AG04449 (cell line): Measurements from ENCODE around the gene SDHAF3.

Experiments used
- CTCF ChIA-PET: fragments of 350-600 bp; formaldehyde crosslinking; extraction: SDS; loops from one replicate; lab custom pipeline; 2021; ENCODE audit warnings: antibody characterized with exemption; lab: Yijun Ruan, JAX
- POLR2A ChIA-PET: fragments of 400-600, 350-600 bp; formaldehyde crosslinking; extraction: SDS; loops from one replicate; lab custom pipeline; 2020; ENCODE audit warnings: antibody characterized with exemption, inconsistent platforms; lab: Yijun Ruan, JAX
- DNase-seq: peaks from one replicate; pipeline ENCODE4 v3.0.0-alpha.2; 2010; ENCODE audit warnings: low read depth, low spot score
- H3K4me3 ChIP-seq: 2 replicates; pipeline ENCODE4 v1.5.1; 2011; ENCODE audit warnings: low read depth, mild to moderate bottlenecking, control low read depth, low read length
- TF ChIP-seq, protein P1 (sequence below): IDR thresholded peaks from one replicate; pipeline ENCODE4 v1.5.1; 2011; ENCODE audit warnings: mild to moderate bottlenecking, moderate library complexity, low read length, control low read depth, inconsistent platforms; ENCODE audit not compliant: insufficient read depth; ENCODE audit errors: missing control alignments

SDHAF3 gene

DNA sequence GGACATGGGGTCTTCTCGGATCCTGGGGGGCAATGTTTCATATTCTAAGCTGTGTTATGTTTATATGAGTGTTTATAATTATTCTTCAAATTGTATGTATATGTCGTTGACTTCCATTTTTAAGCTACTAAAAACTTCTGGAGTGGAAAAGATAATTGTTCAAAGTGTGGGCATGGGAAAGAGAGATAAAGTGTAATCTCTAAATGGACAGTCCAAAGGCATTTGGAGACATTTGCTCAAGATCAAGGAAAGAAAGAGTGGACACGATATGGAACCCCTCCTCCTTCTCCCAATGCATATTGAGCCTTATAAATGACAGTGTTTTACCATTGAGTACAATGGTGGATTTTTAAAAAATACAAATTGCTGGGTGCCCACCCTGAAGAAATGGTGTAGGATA lies 81.1 kb downstream of the SDHAF3 start:
- CTCF ChIA-PET, result interaction anchor here (1.2 kb wide), 1 partner anchor 19 kb away, joined by 3 read pairs; no protein-coding TSS in a partner anchor
- H3K4me3 ChIP-seq, result no peak overlapping the region
- TF ChIP-seq, protein P1, sequence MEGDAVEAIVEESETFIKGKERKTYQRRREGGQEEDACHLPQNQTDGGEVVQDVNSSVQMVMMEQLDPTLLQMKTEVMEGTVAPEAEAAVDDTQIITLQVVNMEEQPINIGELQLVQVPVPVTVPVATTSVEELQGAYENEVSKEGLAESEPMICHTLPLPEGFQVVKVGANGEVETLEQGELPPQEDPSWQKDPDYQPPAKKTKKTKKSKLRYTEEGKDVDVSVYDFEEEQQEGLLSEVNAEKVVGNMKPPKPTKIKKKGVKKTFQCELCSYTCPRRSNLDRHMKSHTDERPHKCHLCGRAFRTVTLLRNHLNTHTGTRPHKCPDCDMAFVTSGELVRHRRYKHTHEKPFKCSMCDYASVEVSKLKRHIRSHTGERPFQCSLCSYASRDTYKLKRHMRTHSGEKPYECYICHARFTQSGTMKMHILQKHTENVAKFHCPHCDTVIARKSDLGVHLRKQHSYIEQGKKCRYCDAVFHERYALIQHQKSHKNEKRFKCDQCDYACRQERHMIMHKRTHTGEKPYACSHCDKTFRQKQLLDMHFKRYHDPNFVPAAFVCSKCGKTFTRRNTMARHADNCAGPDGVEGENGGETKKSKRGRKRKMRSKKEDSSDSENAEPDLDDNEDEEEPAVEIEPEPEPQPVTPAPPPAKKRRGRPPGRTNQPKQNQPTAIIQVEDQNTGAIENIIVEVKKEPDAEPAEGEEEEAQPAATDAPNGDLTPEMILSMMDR, result no peak
- no peak for DNase-seq
- POLR2A ChIA-PET, result no interaction called here

DNA sequence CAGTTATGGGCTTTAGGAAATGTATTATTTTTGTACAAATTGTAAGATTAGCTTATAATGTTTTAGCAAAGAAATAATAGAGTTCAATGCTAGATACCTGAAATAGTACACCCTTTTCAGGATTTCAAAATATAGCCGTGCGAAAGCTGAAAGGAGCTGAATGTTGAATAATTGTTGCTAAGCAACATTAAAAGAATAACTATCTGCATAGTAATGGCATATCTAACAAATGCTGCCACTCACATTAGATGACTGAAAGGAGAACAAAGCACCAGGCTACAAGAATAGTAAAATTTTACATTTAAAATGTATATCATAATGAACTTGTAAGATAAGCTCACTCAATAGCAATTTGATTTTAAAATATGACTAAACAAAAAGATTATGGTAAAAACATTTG lies 82.5 kb downstream of the SDHAF3 start:
- no peak overlapping the region for H3K4me3 ChIP-seq
- CTCF ChIA-PET, result no interaction called here
- no peak for DNase-seq
- POLR2A ChIA-PET, result no interaction called here
- TF ChIP-seq, protein P1, result no peak

- TF ChIP-seq, protein P1, result no peak
- DNase-seq, result no peak
- POLR2A ChIA-PET, result no interaction called here
- CTCF ChIA-PET, result no interaction called here
- no peak overlapping the region for H3K4me3 ChIP-seq
Observed at GRCh38 chr7:97203957-97204356, 86.5 kb downstream of the SDHAF3 start.

DNA sequence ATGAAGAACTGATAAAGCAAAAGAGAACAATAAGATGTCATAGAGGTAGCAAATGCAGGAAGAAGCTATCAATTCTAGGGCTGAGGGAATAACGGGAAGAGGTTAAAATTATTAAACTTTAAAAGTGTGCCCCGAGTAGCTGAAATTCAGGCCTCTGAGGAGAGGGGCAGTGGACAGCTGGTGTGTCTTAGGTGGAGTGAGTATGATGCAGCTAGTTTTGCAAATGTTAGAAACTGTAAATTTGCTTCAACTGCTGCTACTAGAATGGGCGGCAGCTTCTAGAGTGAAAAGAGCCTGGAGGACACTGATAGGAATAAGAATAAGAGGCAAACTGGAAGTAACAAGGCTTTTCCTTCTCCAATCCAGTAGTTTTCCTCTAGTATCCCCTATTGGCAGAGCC lies 87.3 kb downstream of the SDHAF3 start:
- DNase-seq, result no peak
- no peak overlapping the region for H3K4me3 ChIP-seq
- CTCF ChIA-PET, result no interaction called here
- TF ChIP-seq, protein P1, result no peak
- POLR2A ChIA-PET, result no interaction called here

DNA sequence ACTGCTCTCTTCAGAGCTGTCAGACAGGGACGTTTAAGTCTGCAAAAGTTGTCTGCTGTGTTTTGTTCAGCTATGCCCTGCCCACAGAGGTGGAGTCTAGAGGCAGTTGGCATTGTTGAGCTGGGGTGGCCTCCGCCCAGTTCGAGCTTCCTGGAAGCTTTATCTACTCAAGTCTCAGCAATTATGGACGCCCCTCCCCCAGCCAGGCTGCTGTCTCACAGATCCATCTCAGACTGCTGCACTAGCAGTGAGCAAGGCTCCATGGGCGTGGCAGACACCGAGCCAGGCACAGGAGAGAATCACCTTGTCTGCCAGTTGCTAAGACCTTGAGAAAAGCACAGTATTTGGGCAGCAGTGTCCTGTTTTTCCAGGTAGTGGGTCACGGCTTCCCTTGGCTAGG lies 98.1 kb downstream of the SDHAF3 start:
- ChIA-PET POLR2A (no interaction called here), CTCF (no interaction called here)
- no peak for DNase-seq
- H3K4me3 ChIP-seq, result no peak overlapping the region
- TF ChIP-seq, protein P1, result no peak

DNA sequence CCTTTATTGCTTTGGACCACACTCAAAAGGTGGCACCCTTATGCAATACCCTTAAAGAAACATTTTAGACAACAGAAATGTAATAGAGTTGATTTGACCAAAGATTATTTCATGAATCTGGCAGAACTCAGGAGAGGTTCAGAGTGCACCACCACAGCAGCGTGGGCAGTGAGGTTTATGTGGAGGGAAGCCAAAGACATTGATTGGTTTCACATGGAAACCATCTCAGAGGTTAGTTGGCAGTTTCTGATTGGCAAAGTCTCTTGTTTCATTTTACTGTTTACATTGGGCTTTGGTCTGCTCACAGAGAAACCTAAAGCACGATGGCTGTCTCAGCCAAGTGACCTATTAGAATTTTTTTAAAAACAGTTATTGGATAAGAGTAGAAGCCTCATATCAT lies 101.3 kb downstream of the SDHAF3 start:
- ChIA-PET POLR2A (no interaction called here), CTCF (no interaction called here)
- TF ChIP-seq, protein P1, result no peak

More for the DNA sequence above, 101.3 kb downstream of the SDHAF3 start:
- DNase-seq, result no peak
- no peak overlapping the region for H3K4me3 ChIP-seq
